GM20000 (cell line): ENCODE results near the gene SNIP1.
"Not testable (repeated sequence)": the region's sequence is repeated elsewhere in the genome, so short reads cannot be mapped to it uniquely, and the experiment has no call there.

ENCODE experiments used
- DNase-seq: peaks from one replicate; pipeline ENCODE4 v3.0.0; 2012; ENCODE audit warnings: low spot score
- CTCF ChIP-seq: IDR thresholded peaks from 2 replicates; pipeline ENCODE4 v1.5.1; 2012; ENCODE audit warnings: mild to moderate bottlenecking, control low read depth; ENCODE audit errors: extremely low read depth, missing control alignments

Gene SNIP1

GRCh38 chr1:37533317-37534093 is 20.6 kb downstream of the SNIP1 start:
- no peak for DNase-seq
- TF ChIP-seq CTCF, result no peak

GRCh38 chr1:37532418-37533156 is 21.5 kb downstream of the SNIP1 start:
- not testable (repeated sequence) for DNase-seq

GRCh38 chr1:37529888-37530287 is 24.2 kb downstream of the SNIP1 start:
- DNase-seq, result not testable (repeated sequence)

GRCh38 chr1:37519613-37520012 is 34.5 kb downstream of the SNIP1 start:
- no peak for DNase-seq
- TF ChIP-seq CTCF, result no peak

- not testable (repeated sequence) for DNase-seq
These were observed 35.2 kb downstream of the SNIP1 start for GRCh38 chr1:37518929-37519328.

- not testable (repeated sequence) for DNase-seq
These were observed 35.9 kb downstream of the SNIP1 start for GRCh38 chr1:37518241-37518640.

GRCh38 chr1:37517569-37517968 is 36.5 kb downstream of the SNIP1 start:
- TF ChIP-seq CTCF, result no peak

GRCh38 chr1:37515185-37516034 is 38.7 kb downstream of the SNIP1 start:
- peak; percentile 15 for DNase-seq
- TF ChIP-seq CTCF, result no peak

More at GRCh38 chr1:37517569-37517968, 36.5 kb downstream of the SNIP1 start:
- no peak for DNase-seq

- DNase-seq, result peak; percentile 97
These were observed 39.5 kb downstream of the SNIP1 start, which contains the start of gene MEAF6 for GRCh38 chr1:37514350-37515184. MEAF6 (minus strand) TSS chr1:37514766; CDS start chr1:37514746, 20 bp downstream.

More at GRCh38 chr1:37514350-37515184, 39.5 kb downstream of the SNIP1 start, which contains the start of gene MEAF6:
- TF ChIP-seq CTCF, result peak; percentile 53
